Adrenal gland (tissue), 12 donors: ENCODE data around the gene ERAP2. TPM values are rescaled to one million over a fixed set of nuclear protein-coding genes. Genes with fewer than 3 reads are reported as not detected.

Source experiments
- DNase-seq, 7 donors: peaks; one replicate each; pipeline ENCODE4 v3.0.0-alpha.2; 2019 to 2020
- H3K27ac ChIP-seq, 5 donors: fragments of 200-600 bp; sonication (generic) in 4 of 5; 1 replicate in 3 of 5; 2 replicates in 2 of 5; pipeline versions ENCODE4 v1.5.1 to v1.8.0; 2016 to 2020; ENCODE audit warnings: mild to moderate bottlenecking in 1 of 5
- H3K27me3 ChIP-seq: fragments of 200-600 bp; 2 replicates; pipeline ENCODE4 v1.8.0; 2021
- H3K36me3 ChIP-seq, 2 donors: fragments of 200-600 bp; replicated peaks in 1 of 2; 1 replicate in 1 of 2; 2 replicates in 1 of 2; pipeline versions ENCODE4 v1.5.1 to v1.8.0; 2018 to 2022
- H3K4me1 ChIP-seq, 2 donors: fragments of 200-600 bp; replicated peaks in 1 of 2; 1 replicate in 1 of 2; 2 replicates in 1 of 2; pipeline versions ENCODE4 v1.5.1 to v1.8.0; 2018 to 2021
- H3K4me3 ChIP-seq, 4 donors: fragments of 200-600 bp; sonication (generic) in 3 of 4; one replicate each; pipeline ENCODE4 v1.5.1; 2016 to 2018
- H3K9me3 ChIP-seq, 3 donors: fragments of 200-600 bp; sonication (generic) in 1 of 3; replicated peaks in 1 of 3; 1 replicate in 2 of 3; 2 replicates in 1 of 3; pipeline versions ENCODE4 v1.5.1 to v1.8.0; 2016 to 2021
- CTCF ChIP-seq, 6 experiments: fragments of 450-650 bp in 4 of 6; fragments of 200-600 bp in 2 of 6; sonication (generic) in 1 of 6; IDR thresholded peaks; 1 replicate in 5 of 6; 2 replicates in 1 of 6; pipeline versions ENCODE4 v1.5.1 to v1.8.0; 2016 to 2021; ENCODE audit warnings: antibody characterized with exemption in 6 of 6, mild to moderate bottlenecking in 2 of 6, moderate library complexity in 1 of 6
- POLR2A ChIP-seq, 2 donors: fragments of 450-650 bp; IDR thresholded peaks; one replicate each; pipeline ENCODE4 v1.6.1; 2017; ENCODE audit warnings: antibody characterized with exemption in 2 of 2, mild to moderate bottlenecking in 2 of 2, moderate library complexity in 1 of 2
- WGBS, 4 donors: extraction: QIAGEN DNeasy Blood & Tissue Kit in 2 of 4; methylation state at CpG; one replicate each; pipeline versions ENCODE4 v1.1.5 to v1.1.7; 2013 to 2017; 5-methylcytosine and 5-hydroxymethylcytosine counted together
- intact Hi-C, 2 donors: fragments of 100-400 bp; cut with DNase I; formaldehyde crosslinking; loops; one replicate each; pipeline versions ENCODE4 v1.14.1 to v1.15.0; 2022 to 2023
- polyA plus RNA-seq, 3 donors: library from polyadenylated mRNA; stranded (reverse); fragments of 200-250 nt in 2 of 3; fragments of 350-450 nt in 1 of 3; fragmentation: Illumina TruSeq in 1 of 3; extraction: RNeasy Lipid Tissue Mini Kit (QIAGEN cat#74804) in 1 of 3; gene quantifications; one replicate each; pipeline ENCODE4 v1.2.3, GENCODE V29; 2013 to 2014
- total RNA-seq, 9 donors: library from RNA; depleted of rRNA in 4 of 9; stranded (reverse); fragments of >200 nt in 4 of 9; fragments of 120-200 nt in 1 of 9; fragmentation: NEBNext Ultra II Directional in 1 of 9; extraction: Animal tissue kit (Norgen Biotek cat#: 25700) in 1 of 9; gene quantifications; one replicate each; pipeline versions ENCODE4 v1.1.0 to v1.2.4, GENCODE V29; 2013 to 2023
- donor health status: healthy with polysubstance abuse.
- donor health status: Bipolar disorder and iron deficiency.
- donor health status: DM: yes; HTN: yes; CAD: no.
- donor health status: DM: no; HTN: no; CAD: no.
- donor health status: DM: no; HTN: no; CAD: no.
- donor health status: DM: yes; HTN: yes; CAD: no.

ERAP2 gene
- total and polyA plus RNA-seq, 12 donors, result 0.94 to 32.1 (median 10.2) TPM

DNA sequence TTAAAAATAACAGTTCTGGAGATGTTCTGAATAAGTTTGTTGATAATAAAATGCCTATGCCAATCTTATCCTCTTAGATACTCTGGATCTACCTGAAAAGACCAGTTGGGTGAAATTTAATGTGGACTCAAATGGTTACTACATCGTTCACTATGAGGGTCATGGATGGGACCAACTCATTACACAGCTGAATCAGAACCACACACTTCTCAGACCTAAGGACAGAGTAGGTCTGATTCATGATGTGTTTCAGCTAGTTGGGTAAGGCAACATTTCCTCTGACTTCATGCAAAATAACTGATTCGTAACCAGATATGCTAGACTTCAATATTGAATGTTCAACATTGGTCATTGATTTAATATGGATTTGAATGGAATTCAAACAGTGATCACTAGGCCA, 27.0 kb downstream of the ERAP2 start:
- Histone ChIP-seq H3K36me3 (no peaks in the 10 kb centered on the region), H3K27ac (peak overlapping the region in 1 of 5 donors; percentile 14), H3K9me3 (no peaks in the 10 kb centered on the region), H3K4me1 (no peaks in the 10 kb centered on the region), H3K4me3 (no peak overlapping the region), H3K27me3 (no peaks in the 10 kb centered on the region)
- DNase-seq, result no peak
- intact Hi-C loops, result no loop called here
- TF ChIP-seq POLR2A (IDR thresholded peaks at IDR 0.05) (no peak), CTCF (IDR thresholded peaks at IDR 0.05) (no peak)
- WGBS, 4 donors, result 97 to 99% (median 98%) methylated on average over 2 of the region's 2 CpGs

- 58 to 73% (median 67%) methylated on average over 3 of the region's 3 CpGs for WGBS, 4 donors
- peak overlapping the region in 1 of 5 donors; percentile 14 for H3K27ac ChIP-seq
Observed at GRCh38 chr5:96904054-96904931, 28.0 kb downstream of the ERAP2 start.

DNA sequence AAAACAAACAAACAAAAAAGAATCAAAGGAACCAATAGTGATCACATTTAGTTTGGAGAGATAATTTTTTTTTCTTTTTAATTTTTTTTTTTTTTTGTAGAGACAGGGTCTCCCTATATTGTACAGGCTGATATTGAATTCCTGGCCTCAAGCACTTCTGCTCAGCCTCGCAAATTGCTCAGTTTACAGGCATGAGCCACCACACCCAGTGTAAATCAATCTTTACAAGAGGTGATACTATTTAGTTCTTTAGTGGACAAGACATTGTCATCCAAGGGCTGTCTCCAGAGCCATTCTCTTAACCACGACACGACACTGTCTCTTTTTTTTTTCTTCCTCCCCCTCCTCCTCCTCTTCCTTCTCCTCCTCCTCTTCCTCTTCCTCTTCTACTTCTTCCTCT, 29.6 kb downstream of the ERAP2 start:
- H3K9me3 ChIP-seq, result no peaks in the 10 kb centered on the region
- intact Hi-C loops, result no loop called here
- WGBS, 4 donors, result 87 to 90% (median 89%) methylated on average over 3 of the region's 3 CpGs
- no peaks in the 10 kb centered on the region for H3K4me1 ChIP-seq
- no peaks in the 10 kb centered on the region for H3K27me3 ChIP-seq
- TF ChIP-seq CTCF (IDR thresholded peaks at IDR 0.05) (no peak), POLR2A (IDR thresholded peaks at IDR 0.05) (no peak)
- DNase-seq, result no peak
- H3K36me3 ChIP-seq, result no peaks in the 10 kb centered on the region
- H3K27ac ChIP-seq, result no peak overlapping the region
- H3K4me3 ChIP-seq, result no peak overlapping the region

More at GRCh38 chr5:96904054-96904931, 28.0 kb downstream of the ERAP2 start:
- Histone ChIP-seq H3K4me3 (no peak overlapping the region), H3K4me1 (no peaks in the 10 kb centered on the region), H3K9me3 (no peaks in the 10 kb centered on the region), H3K27me3 (no peaks in the 10 kb centered on the region), H3K36me3 (no peaks in the 10 kb centered on the region)
- DNase-seq, result no peak
- no peak for TF ChIP-seq CTCF (IDR thresholded peaks at IDR 0.05)
- no peak for TF ChIP-seq POLR2A (IDR thresholded peaks at IDR 0.05)
- intact Hi-C loops, result no loop called here

DNA sequence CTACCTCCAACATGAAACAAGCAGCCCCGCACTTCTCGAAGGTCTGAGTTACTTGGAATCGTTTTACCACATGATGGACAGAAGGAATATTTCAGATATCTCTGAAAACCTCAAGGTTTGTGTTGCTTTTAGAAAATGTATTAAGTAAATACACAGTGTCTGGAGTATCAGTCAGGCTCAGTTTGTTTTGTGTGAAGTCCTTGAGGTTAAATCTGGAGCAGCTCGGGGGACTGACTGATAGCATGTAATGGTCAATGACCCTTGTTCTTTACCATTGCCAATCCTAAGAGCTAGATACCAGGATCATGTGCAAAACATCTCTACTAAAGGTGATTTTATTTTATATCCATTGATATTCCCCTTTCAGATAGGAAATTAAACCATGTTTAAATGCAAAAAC, 32.7 kb downstream of the ERAP2 start:
- no peaks in the 10 kb centered on the region for H3K27me3 ChIP-seq
- WGBS, 4 donors, result 35 to 63% (median 45%) methylated on average over 4 of the region's 4 CpGs
- H3K27ac ChIP-seq, result no peak overlapping the region
- DNase-seq, result peak in 1 of 7 donors; percentile 22
- H3K4me1 ChIP-seq, result no peaks in the 10 kb centered on the region
- intact Hi-C loops, result no loop called here
- TF ChIP-seq POLR2A (IDR thresholded peaks at IDR 0.05), result no peak
- TF ChIP-seq CTCF (IDR thresholded peaks at IDR 0.05), result no peak
- H3K36me3 ChIP-seq, result no peaks in the 10 kb centered on the region
- H3K9me3 ChIP-seq, result no peaks in the 10 kb centered on the region
- H3K4me3 ChIP-seq, result no peak overlapping the region
